BLaER1 treated with 17β-estradiol and CSF1 and Interleukin-3, amounts not matched to agents 10 nM and 100 nM (cell line): Measurements from ENCODE around the gene CCDC102B.
"Not testable (repeated sequence)": the region's sequence is repeated elsewhere in the genome, so short reads cannot be mapped to it uniquely, and the experiment has no call there.

Experiments
- H3K27ac ChIP-seq, 11 experiments: shearing (Covaris generic); formaldehyde crosslinking; 2 replicates each; pipeline ENCODE4 v1.8.1; 2022
- H3K27me3 ChIP-seq, 11 experiments: shearing (Covaris generic); formaldehyde crosslinking; 2 replicates each; pipeline ENCODE4 v1.8.1; 2022
- H3K36me3 ChIP-seq, 11 experiments: shearing (Covaris generic); formaldehyde crosslinking; 2 replicates each; pipeline ENCODE4 v1.8.1; 2022
- H3K4me1 ChIP-seq, 10 experiments: shearing (Covaris generic); formaldehyde crosslinking; 2 replicates each; pipeline ENCODE4 v1.8.1; 2022
- H3K4me2 ChIP-seq, 11 experiments: shearing (Covaris generic); formaldehyde crosslinking; 2 replicates each; pipeline ENCODE4 v1.8.1; 2022
- H3K4me3 ChIP-seq, 10 experiments: shearing (Covaris generic); formaldehyde crosslinking; 2 replicates each; pipeline ENCODE4 v1.8.1; 2022
- H3K9ac ChIP-seq, 11 experiments: shearing (Covaris generic); formaldehyde crosslinking; 2 replicates each; pipeline ENCODE4 v1.8.1; 2022
- H3K9me3 ChIP-seq, 11 experiments: shearing (Covaris generic); formaldehyde crosslinking; replicated peaks in 1 of 11; 2 replicates each; pipeline ENCODE4 v1.8.1; 2022
- H4K20me1 ChIP-seq, 11 experiments: shearing (Covaris generic); formaldehyde crosslinking; 2 replicates each; pipeline ENCODE4 v1.8.1; 2022
- Cebpa-rat ChIP-seq, 11 experiments: shearing (Covaris generic); IDR thresholded peaks; 2 replicates each; pipeline ENCODE4 v1.8.1; 2022

CCDC102B gene

GRCh38 chr18:68940754-68941153, 142.9 kb downstream of the CCDC102B start:
- TF ChIP-seq Cebpa-rat (IDR thresholded peaks at IDR 0.05), result no peak
- H3K9me3 ChIP-seq, result no peaks in the 10 kb centered on the region
- no peak overlapping the region for H3K4me2 ChIP-seq
- H3K4me1 ChIP-seq, result no peaks in the 10 kb centered on the region
- no peaks in the 10 kb centered on the region for H3K27me3 ChIP-seq
- no peaks in the 10 kb centered on the region for H3K36me3 ChIP-seq
- H3K27ac ChIP-seq, result no peak overlapping the region
- H3K4me3 ChIP-seq, result no peak overlapping the region
- H4K20me1 ChIP-seq, result no peaks in the 10 kb centered on the region
- H3K9ac ChIP-seq, result no peak overlapping the region

GRCh38 chr18:68942230-68942629, 144.3 kb downstream of the CCDC102B start:
- Histone ChIP-seq H3K4me1 (no peaks in the 10 kb centered on the region), H3K36me3 (no peaks in the 10 kb centered on the region), H3K9ac (no peak overlapping the region), H3K27ac (no peak overlapping the region), H4K20me1 (no peaks in the 10 kb centered on the region), H3K27me3 (no peaks in the 10 kb centered on the region), H3K4me2 (no peak overlapping the region), H3K9me3 (no peaks in the 10 kb centered on the region), H3K4me3 (no peak overlapping the region)
- no peak for TF ChIP-seq Cebpa-rat (IDR thresholded peaks at IDR 0.05)

GRCh38 chr18:68943861-68944260, 146.0 kb downstream of the CCDC102B start:
- H4K20me1 ChIP-seq, H3K4me2 ChIP-seq, H3K27ac ChIP-seq, H3K27me3 ChIP-seq, H3K9ac ChIP-seq, H3K4me3 ChIP-seq, H3K4me1 ChIP-seq, H3K36me3 ChIP-seq, H3K9me3 ChIP-seq: not testable (repeated sequence)

GRCh38 chr18:68944330-68944729, 146.4 kb downstream of the CCDC102B start:
- Histone ChIP-seq H3K9ac (no peak overlapping the region), H3K9me3 (no peaks in the 10 kb centered on the region), H3K27ac (no peak overlapping the region), H3K36me3 (no peaks in the 10 kb centered on the region), H3K4me3 (no peak overlapping the region), H3K4me2 (no peak overlapping the region), H4K20me1 (no peaks in the 10 kb centered on the region), H3K4me1 (no peaks in the 10 kb centered on the region), H3K27me3 (no peaks in the 10 kb centered on the region)
- TF ChIP-seq Cebpa-rat (IDR thresholded peaks at IDR 0.05), result no peak

GRCh38 chr18:68944826-68945225, 146.9 kb downstream of the CCDC102B start:
- no peak overlapping the region for H3K27ac ChIP-seq
- no peaks in the 10 kb centered on the region for H3K27me3 ChIP-seq
- no peaks in the 10 kb centered on the region for H4K20me1 ChIP-seq
- H3K9ac ChIP-seq, result no peak overlapping the region
- H3K9me3 ChIP-seq, result no peaks in the 10 kb centered on the region
- H3K36me3 ChIP-seq, result no peaks in the 10 kb centered on the region
- H3K4me1 ChIP-seq, result no peaks in the 10 kb centered on the region
- TF ChIP-seq Cebpa-rat (IDR thresholded peaks at IDR 0.05), result no peak
- no peak overlapping the region for H3K4me2 ChIP-seq
- H3K4me3 ChIP-seq, result no peak overlapping the region

GRCh38 chr18:68948622-68949021, 150.7 kb downstream of the CCDC102B start:
- Histone ChIP-seq H3K27me3 (no peaks in the 10 kb centered on the region), H3K9ac (no peak overlapping the region), H3K9me3 (no peaks in the 10 kb centered on the region), H3K4me2 (no peak overlapping the region), H3K4me3 (no peak overlapping the region), H4K20me1 (no peaks in the 10 kb centered on the region), H3K4me1 (no peaks in the 10 kb centered on the region), H3K36me3 (no peaks in the 10 kb centered on the region), H3K27ac (no peak overlapping the region)
- no peak for TF ChIP-seq Cebpa-rat (IDR thresholded peaks at IDR 0.05)

GRCh38 chr18:68954738-68955137, 156.9 kb downstream of the CCDC102B start:
- no peak overlapping the region for H3K9ac ChIP-seq
- no peaks in the 10 kb centered on the region for H4K20me1 ChIP-seq
- no peak overlapping the region for H3K27ac ChIP-seq
- no peak overlapping the region for H3K4me3 ChIP-seq
- no peak for TF ChIP-seq Cebpa-rat (IDR thresholded peaks at IDR 0.05)
- H3K4me1 ChIP-seq, result no peaks in the 10 kb centered on the region
- H3K4me2 ChIP-seq, result no peak overlapping the region
- no peaks in the 10 kb centered on the region for H3K36me3 ChIP-seq
- H3K9me3 ChIP-seq, result no peaks in the 10 kb centered on the region
- no peaks in the 10 kb centered on the region for H3K27me3 ChIP-seq

- Histone ChIP-seq H3K27me3 (no peaks in the 10 kb centered on the region), H3K4me1 (no peaks in the 10 kb centered on the region), H3K36me3 (no peaks in the 10 kb centered on the region), H3K9me3 (no peaks in the 10 kb centered on the region), H3K27ac (no peak overlapping the region), H3K4me2 (no peak overlapping the region), H3K9ac (no peak overlapping the region), H4K20me1 (no peaks in the 10 kb centered on the region), H3K4me3 (no peak overlapping the region)
- TF ChIP-seq Cebpa-rat (IDR thresholded peaks at IDR 0.05), result no peak
These were observed 158.8 kb downstream of the CCDC102B start for GRCh38 chr18:68956650-68957049.

- Histone ChIP-seq H3K27ac (no peak overlapping the region), H3K4me1 (no peaks in the 10 kb centered on the region), H3K9ac (no peak overlapping the region), H3K4me2 (no peak overlapping the region), H4K20me1 (no peaks in the 10 kb centered on the region), H3K36me3 (no peaks in the 10 kb centered on the region), H3K27me3 (no peaks in the 10 kb centered on the region), H3K9me3 (no peaks in the 10 kb centered on the region), H3K4me3 (no peak overlapping the region)
- no peak for TF ChIP-seq Cebpa-rat (IDR thresholded peaks at IDR 0.05)
These were observed 162.5 kb downstream of the CCDC102B start for GRCh38 chr18:68960355-68960754.

GRCh38 chr18:68962623-68963022, 164.7 kb downstream of the CCDC102B start:
- Histone ChIP-seq H3K9me3 (no peaks in the 10 kb centered on the region), H3K27me3 (no peaks in the 10 kb centered on the region), H4K20me1 (no peaks in the 10 kb centered on the region), H3K36me3 (no peaks in the 10 kb centered on the region), H3K4me2 (no peak overlapping the region), H3K4me1 (no peaks in the 10 kb centered on the region), H3K9ac (no peak overlapping the region), H3K27ac (no peak overlapping the region), H3K4me3 (no peak overlapping the region)
- no peak for TF ChIP-seq Cebpa-rat (IDR thresholded peaks at IDR 0.05)

- Histone ChIP-seq H3K9me3 (no peaks in the 10 kb centered on the region), H3K9ac (no peak overlapping the region), H3K36me3 (no peaks in the 10 kb centered on the region), H3K4me3 (no peak overlapping the region), H3K27ac (no peak overlapping the region), H4K20me1 (no peaks in the 10 kb centered on the region), H3K27me3 (no peaks in the 10 kb centered on the region), H3K4me2 (no peak overlapping the region), H3K4me1 (no peaks in the 10 kb centered on the region)
- TF ChIP-seq Cebpa-rat (IDR thresholded peaks at IDR 0.05), result no peak
These were observed 167.9 kb downstream of the CCDC102B start for GRCh38 chr18:68965817-68966216.
